K562 (cell line): ENCODE measurements around the gene MAP1LC3B2. TPM values are rescaled to one million over a fixed set of nuclear protein-coding genes. Genes with fewer than 3 reads are reported as not detected.

Experiments
- BDP1 ChIP-seq: IDR thresholded peaks from 3 replicates; pipeline ENCODE4 v1.6.1; 2011; ENCODE audit not compliant: insufficient read length, insufficient read depth
- CHD7 ChIP-seq: fragments of 200-600 bp; sonication (generic); IDR thresholded peaks from one replicate; pipeline ENCODE4 v1.6.1; 2012; ENCODE audit warnings: mild to moderate bottlenecking, low read depth, low read length, inconsistent platforms
- CREBBP ChIP-seq: IDR thresholded peaks from one replicate; pipeline ENCODE4 v1.6.1; 2012; ENCODE audit warnings: low read depth, mild to moderate bottlenecking, control low read depth, inconsistent platforms, low read length
- EP400 ChIP-seq: fragments of 450-650 bp; IDR thresholded peaks from 2 replicates; pipeline ENCODE4 v1.6.1; 2017; ENCODE audit warnings: antibody characterized with exemption, mild to moderate bottlenecking, moderate library complexity
- FOXJ3 ChIP-seq: sonication (generic); formaldehyde crosslinking; IDR thresholded peaks from 2 replicates; pipeline ENCODE4 v1.4.0; 2020; ENCODE audit warnings: mild to moderate bottlenecking, missing genetic modification reagents
- FOXK1 ChIP-seq: sonication (generic); formaldehyde crosslinking; IDR thresholded peaks from 2 replicates; pipeline ENCODE4 v1.8.0; 2022; ENCODE audit warnings: missing genetic modification reagents, mild to moderate bottlenecking, borderline replicate concordance
- HDAC2 ChIP-seq: fragments of 450-650 bp; IDR thresholded peaks from 2 replicates; pipeline ENCODE4 v1.6.1; 2016; ENCODE audit warnings: mild to moderate bottlenecking
- HMG20B ChIP-seq: fragments of 250-450 bp; sonication (Bioruptor Pico); IDR thresholded peaks from 2 replicates; pipeline ENCODE4 v1.5.0; 2021; ENCODE audit warnings: mild to moderate bottlenecking
- LEF1 ChIP-seq: fragments of 450-650 bp; IDR thresholded peaks from 2 replicates; pipeline ENCODE4 v1.6.1; 2016; ENCODE audit warnings: mild to moderate bottlenecking
- MTA2 ChIP-seq: fragments of 450-650 bp; IDR thresholded peaks from 2 replicates; pipeline ENCODE4 v1.6.1; 2016; ENCODE audit warnings: low read depth
- NEUROD1 ChIP-seq: fragments of 150-350 bp; IDR thresholded peaks from 2 replicates; pipeline ENCODE4 v1.6.1; 2014; ENCODE audit warnings: borderline replicate concordance, low read length, low read depth; ENCODE audit not compliant: partially characterized antibody
- NFE2L1 ChIP-seq: fragments of 450-650 bp; IDR thresholded peaks from 2 replicates; pipeline ENCODE4 v1.6.1; 2016; ENCODE audit warnings: missing genetic modification characterization, low read depth, mild to moderate bottlenecking, missing compliant biosample characterization, moderate library complexity, borderline replicate concordance
- PHF8 ChIP-seq: fragments of 200-600 bp; sonication (generic); IDR thresholded peaks from 2 replicates; pipeline ENCODE4 v1.6.1; 2012; ENCODE audit warnings: mixed run types, mild to moderate bottlenecking, inconsistent platforms, low read length, moderate library complexity, borderline replicate concordance
- POLR3A ChIP-seq: IDR thresholded peaks from 2 replicates; pipeline ENCODE4 v1.6.1; 2011; ENCODE audit warnings: borderline replicate concordance, mild to moderate bottlenecking, moderate library complexity; ENCODE audit not compliant: insufficient read length, insufficient read depth; ENCODE audit errors: extremely low read depth
- SRSF9 ChIP-seq: fragments of 200-400 bp; formaldehyde crosslinking; IDR thresholded peaks from 2 replicates; pipeline ENCODE4 v1.6.1; 2017; ENCODE audit warnings: low read depth, low read length, borderline replicate concordance
- polyA plus RNA-seq, 8 experiments: library from polyadenylated mRNA; depleted of rRNA in 4 of 8; stranded (reverse) in 5 of 8; unstranded in 3 of 8; fragments of >200 nt; fragmentation: Nextera tagmentation in 2 of 8; fragmentation: Illumina TruSeq in 1 of 8; extraction: Ambion mirVana in 2 of 8; extraction: Trizol in 1 of 8; gene quantifications; 2 replicates each; pipeline versions ENCODE4 v1.2.1 to v1.2.3, GENCODE V29; 2011 to 2014; ENCODE audit warnings: inconsistent platforms in 1 of 8, missing spikeins in 1 of 8
- total RNA-seq, 7 experiments: library from RNA; depleted of rRNA in 6 of 7; stranded (reverse); fragments of >200 nt in 6 of 7; fragmentation: Illumina TruSeq in 2 of 7; extraction: Trizol in 2 of 7; gene quantifications; 2 replicates each; pipeline versions ENCODE4 v1.2.1 to v1.2.3, GENCODE V29; 2011 to 2021; ENCODE audit warnings: low replicate concordance in 1 of 7

The MAP1LC3B2 gene
- total and polyA plus RNA-seq, 9 of the 15 experiments (the other 6 are each of a cell fraction or from before 2014, with no cell fraction given), result 0.53 to 2.8 (median 0.76) TPM; not detected in 2

GRCh38 chr12:116598311-116599284, 39.4 kb downstream of the MAP1LC3B2 start (continued):
- TF ChIP-seq BDP1, result no peak
- TF ChIP-seq LEF1, result peak; percentile 89
- no peak for TF ChIP-seq FOXJ3 (CRISPR knock-in tag)
- TF ChIP-seq SRSF9, result no peak
- TF ChIP-seq PHF8, result no peak
- peak; percentile 75; the same call in 1 of the 2 replicates for TF ChIP-seq HDAC2
- no peak for TF ChIP-seq HMG20B (CRISPR knock-in tag)
- TF ChIP-seq MTA2, result peak; percentile 51; the same call in 1 of the 2 replicates
- TF ChIP-seq NEUROD1, result peak; percentile 54
- TF ChIP-seq NFE2L1 (tag), result no peak
- TF ChIP-seq FOXK1 (CRISPR knock-in tag), result no peak
- no peak for TF ChIP-seq CREBBP
- TF ChIP-seq POLR3A, result no peak
- TF ChIP-seq CHD7, result no peak
- peak; percentile 61 for TF ChIP-seq EP400
